Activated CD4-positive, alpha-beta T cell treated with anti-CD3 and anti-CD28 coated beads, Interleukin-2, amount 50 U/mL, for 4 hours (primary cell): Measurements from ENCODE around the gene NCOA1.
"Not testable (repeated sequence)": the region's sequence is repeated elsewhere in the genome, so short reads cannot be mapped to it uniquely, and the experiment has no call there.

ENCODE experiments used
- DNase-seq, 2 experiments: peaks; one replicate each; pipeline ENCODE4 v3.0.0-alpha.2; 2020

Gene NCOA1

DNA sequence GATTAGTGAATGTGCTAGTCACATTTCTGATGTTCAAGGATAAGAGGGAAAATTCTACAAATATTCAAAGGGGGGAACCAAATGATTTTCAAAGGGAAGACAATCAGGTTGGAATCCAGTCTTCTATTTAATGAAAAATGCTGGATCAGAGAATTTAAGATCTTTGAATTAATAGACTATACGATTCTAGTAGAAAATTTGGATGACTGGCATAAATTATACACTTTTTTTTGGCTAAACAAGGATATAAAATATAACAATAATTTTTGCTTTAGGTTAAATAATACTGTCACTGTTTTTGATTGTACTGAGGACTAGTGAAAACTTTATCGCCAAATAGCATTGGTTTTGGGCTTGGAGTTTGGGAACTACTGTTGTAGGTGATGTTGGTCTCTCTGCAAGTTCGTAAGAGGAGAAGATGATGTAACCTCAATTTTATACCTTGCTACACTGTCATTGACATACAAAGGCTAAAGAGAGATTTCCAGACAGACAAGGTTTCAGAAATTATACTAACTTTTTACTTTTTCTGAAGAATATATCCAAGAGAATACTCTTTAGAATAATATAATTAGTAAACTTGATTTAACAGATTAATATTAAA lies 51.3 kb downstream of the NCOA1 start:
- DNase-seq = no peak

- DNase-seq = no peak
Measured at GRCh38 chr2:24543252-24543651, 52.2 kb downstream of the NCOA1 start.

DNA sequence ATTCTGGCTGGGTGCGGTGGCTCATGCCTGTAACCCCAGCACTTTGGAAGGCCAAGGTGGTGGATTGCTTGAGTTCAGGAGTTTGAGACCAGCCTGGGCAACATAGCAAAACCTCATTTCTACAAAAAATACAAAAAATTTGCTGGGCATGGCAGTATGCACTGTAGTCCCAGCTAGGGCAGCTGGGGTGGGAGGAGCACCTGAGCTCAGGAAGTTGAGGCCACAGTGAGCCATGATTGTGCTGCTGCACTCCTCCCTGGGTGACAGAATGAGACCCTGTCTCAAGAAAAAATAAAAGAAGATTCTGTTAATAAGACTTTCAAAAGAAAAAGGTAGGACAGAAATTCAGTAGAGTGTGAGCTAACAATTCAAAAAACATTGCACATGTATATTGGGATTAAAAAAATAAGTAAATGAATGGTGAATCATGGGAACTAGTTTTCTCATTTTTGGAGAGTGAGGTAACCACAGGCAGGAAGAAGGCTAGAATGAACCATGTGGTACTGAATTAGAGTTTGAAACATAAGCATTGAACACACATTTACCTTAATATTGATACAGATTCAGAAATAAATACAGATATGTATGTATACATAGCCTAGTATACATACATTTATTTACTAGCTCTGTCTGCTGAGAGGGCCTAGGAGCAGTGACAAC lies 53.5 kb downstream of the NCOA1 start:
- DNase-seq = no peak

DNA sequence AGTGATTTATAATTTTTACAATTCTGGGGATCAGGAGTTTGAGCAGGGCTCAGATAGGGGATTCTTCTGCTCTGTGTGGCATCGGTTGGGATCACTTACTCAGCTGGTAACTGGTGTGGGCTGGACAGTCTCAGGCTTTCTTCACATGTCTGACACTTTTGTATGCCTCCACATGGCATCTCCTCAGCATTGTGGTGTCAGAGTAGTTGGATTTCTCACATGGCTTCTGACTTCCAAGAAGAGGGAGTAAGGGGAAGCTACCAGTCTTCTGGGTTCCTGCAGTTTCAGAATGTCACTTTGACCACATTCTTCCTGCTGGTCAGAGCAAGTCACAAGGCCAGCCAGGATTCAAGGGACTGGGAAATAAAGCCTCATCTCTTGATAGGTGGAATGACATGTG lies 55.6 kb downstream of the NCOA1 start:
- DNase-seq = no peak

DNA sequence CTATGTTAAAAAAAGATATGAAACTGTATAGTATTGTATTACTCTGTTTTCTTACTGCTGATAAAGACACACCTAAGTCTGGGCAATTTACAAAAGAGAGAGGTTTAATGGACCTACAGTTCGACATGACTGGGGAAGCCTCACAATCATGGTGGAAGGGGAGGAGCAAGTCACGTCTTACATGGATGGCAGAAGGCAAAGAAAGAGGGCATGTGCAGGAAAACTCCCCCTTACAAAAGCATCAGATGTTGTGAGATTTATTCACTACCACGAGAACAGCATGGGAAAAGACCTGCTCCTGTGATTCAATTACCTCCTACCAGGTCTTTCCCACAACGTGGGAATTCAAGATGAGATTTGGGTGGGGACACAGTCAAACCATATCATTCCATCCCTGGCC lies 57.0 kb downstream of the NCOA1 start:
- no peak for DNase-seq

- not testable (repeated sequence) for DNase-seq
Measured at GRCh38 chr2:24550301-24550700, 59.2 kb downstream of the NCOA1 start.

- DNase-seq = no peak
Measured at GRCh38 chr2:24551016-24551415, 60.0 kb downstream of the NCOA1 start.

- DNase-seq = no peak
Measured at GRCh38 chr2:24552836-24553235, 61.8 kb downstream of the NCOA1 start.

- no peak for DNase-seq
Measured at GRCh38 chr2:24558781-24559472, 67.9 kb downstream of the NCOA1 start.

GRCh38 chr2:24559473-24560113 lies 68.5 kb downstream of the NCOA1 start:
- no peak for DNase-seq

DNA sequence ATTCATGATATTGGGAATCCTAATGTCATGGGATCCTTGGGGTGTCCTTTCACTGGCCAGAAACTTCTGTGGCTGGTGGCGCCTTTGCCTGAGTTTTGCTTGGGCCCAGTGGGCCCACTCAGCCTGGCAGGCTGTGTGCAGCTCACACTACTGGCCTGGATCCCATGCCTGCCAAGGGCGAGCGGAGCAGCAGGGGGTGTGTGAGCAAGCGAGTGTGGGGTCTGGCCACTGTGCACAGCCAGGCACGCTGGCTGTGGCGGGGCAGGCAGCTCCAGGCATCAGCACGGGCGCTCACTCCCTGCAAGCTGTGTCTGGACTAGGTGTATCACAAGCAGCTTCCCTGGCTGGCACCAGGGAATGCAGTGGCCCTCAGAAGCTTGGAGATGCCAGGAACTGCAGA lies 74.5 kb downstream of the NCOA1 start:
- no peak for DNase-seq

DNA sequence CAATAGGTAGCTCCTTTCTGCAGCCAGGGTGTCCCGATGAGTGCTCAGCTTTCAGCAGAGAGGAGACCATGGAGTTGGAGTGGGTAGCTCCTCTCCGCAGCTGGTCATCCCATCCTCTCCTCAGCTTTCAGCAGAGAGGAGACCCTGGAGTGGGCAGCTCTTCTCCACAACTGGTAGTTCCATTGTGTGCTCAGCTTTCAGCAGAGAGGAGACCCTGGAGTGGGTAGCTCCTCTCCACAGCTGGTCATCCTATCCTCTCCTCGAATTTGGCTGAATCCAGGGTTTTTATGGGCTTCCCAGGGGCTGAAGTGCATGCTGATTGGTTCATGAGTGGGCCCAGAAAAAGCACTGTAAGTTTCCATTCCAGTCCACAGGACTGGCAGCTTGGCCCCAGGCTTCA lies 75.2 kb downstream of the NCOA1 start:
- no peak for DNase-seq

GRCh38 chr2:24566630-24567029 lies 75.6 kb downstream of the NCOA1 start:
- DNase-seq = no peak

DNA sequence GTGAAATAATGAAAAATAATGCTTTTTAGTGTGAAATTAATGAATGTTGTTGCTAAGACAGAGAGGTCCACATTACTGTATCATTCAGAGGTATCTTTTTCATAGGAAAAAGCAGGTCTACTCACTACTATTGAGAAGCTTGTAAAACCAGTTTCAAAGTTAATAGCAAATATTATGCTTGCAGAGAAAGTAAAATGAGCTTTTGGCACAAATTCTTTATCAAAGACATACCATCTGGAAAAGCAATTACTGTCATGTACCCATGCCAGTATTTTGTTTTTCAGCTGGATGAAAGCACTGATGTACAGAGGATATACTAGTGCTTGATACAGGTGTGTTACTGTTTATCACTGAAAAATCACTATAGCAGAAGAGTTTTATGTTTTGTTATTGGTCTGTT lies 77.5 kb downstream of the NCOA1 start:
- no peak for DNase-seq

DNA sequence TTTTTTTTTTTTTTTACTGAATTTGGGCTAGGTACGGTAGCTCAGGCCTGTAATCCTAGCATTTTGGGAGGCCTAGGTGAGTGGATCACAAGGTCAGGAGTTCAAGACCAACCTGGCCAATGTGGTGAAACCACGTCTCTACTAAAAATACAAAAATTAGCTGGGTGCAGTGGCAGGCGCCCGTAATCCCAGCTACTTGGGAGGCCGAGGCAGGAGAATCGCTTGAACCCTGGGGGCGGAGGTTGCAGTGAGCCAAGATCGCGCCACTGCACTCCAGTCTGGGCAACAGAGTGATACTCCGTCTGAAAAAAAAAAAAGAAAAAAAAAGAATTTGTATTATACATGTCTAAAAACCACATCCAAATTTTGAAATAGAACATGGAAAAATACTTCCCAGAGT lies 78.5 kb downstream of the NCOA1 start:
- DNase-seq = not testable (repeated sequence)

- DNase-seq = no peak
Measured at GRCh38 chr2:24570225-24570624, 79.2 kb downstream of the NCOA1 start.

GRCh38 chr2:24571828-24572442 lies 80.9 kb downstream of the NCOA1 start:
- no peak for DNase-seq

GRCh38 chr2:24576146-24576545 lies 85.1 kb downstream of the NCOA1 start:
- no peak for DNase-seq

- no peak for DNase-seq
Measured at GRCh38 chr2:24576617-24577016, 85.6 kb downstream of the NCOA1 start.

DNA sequence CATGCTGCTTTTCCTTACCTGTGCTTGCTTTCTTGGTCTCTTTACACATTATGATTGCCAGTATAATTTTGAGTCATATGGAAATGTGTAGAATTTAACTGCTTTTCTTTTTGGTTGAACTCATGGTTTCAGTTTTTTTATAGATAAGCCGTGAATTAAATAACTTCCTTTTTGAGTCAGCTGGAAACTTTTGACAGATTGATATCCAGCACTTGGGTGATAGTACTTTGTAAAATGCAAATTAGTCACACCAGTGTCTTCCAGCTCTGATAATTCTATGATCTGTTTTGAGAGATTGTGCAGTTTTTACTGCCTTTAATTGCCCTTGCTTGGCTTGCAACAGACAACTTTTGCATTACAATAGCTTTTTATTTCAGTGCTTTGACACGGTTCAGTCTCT lies 86.4 kb downstream of the NCOA1 start:
- DNase-seq = no peak

GRCh38 chr2:24579053-24579803 lies 88.2 kb downstream of the NCOA1 start:
- no peak for DNase-seq

GRCh38 chr2:24580561-24580960 lies 89.5 kb downstream of the NCOA1 start:
- no peak for DNase-seq

DNA sequence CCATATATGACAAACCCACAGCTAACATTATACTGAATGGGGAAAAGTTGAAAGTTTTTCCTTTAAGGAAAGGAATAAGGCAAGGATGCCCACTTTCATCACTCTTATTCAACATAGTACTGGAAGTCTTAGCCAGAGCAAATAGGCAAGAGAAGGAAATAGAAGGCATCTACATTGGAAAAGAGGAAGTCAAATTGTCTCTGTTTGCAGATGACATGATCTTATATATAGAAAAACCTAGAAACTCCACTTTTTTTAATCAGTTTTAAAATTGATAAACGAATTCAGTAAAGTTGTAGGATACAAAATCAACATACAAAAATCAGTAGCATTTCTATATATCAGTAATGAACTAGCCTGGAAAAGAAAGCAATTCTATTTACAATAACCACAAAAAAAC lies 90.9 kb downstream of the NCOA1 start:
- not testable (repeated sequence) for DNase-seq
